ENCODE measurements around the gene MRGPRX1. TPM values are rescaled to one million over a fixed set of nuclear protein-coding genes. Genes with fewer than 3 reads are reported as not detected.

MRGPRX1 gene
- total RNA-seq, 2 experiments from 2014 or later: not detected

- ChIA-PET CTCF (no interaction called here), POLR2A (no interaction called here)
- ATAC-seq (ENCODE audit: poor library complexity): no peak
- TF ChIP-seq CTCF (IDR thresholded peaks at IDR 0.05): no peak
- no peaks in the 10 kb centered on the region for H3K4me1 ChIP-seq (ENCODE audit: insufficient read depth, low read length)
- peaks cover 0 to 6% of the 10 kb centered on the region in 2 experiments for H3K9me3 ChIP-seq (ENCODE audit: control insufficient read depth in 1 of 2, insufficient read depth in 1 of 2, low read length in 2 of 2)
- H3K27me3 Mint-ChIP-seq: peaks cover 21% of the 10 kb centered on the region
- H3K9me3 Mint-ChIP-seq: peaks cover 3% of the 10 kb centered on the region
- H3K36me3 Mint-ChIP-seq (ENCODE audit: low read depth): no peaks in the 10 kb centered on the region
- H3K27me3 ChIP-seq (ENCODE audit: control insufficient read depth in 1 of 2, insufficient read depth in 2 of 2, low read length in 2 of 2): no peaks in the 10 kb centered on the region
- H3K4me3 Mint-ChIP-seq: no peak overlapping the region
- no peaks in the 10 kb centered on the region for H3K4me1 Mint-ChIP-seq (ENCODE audit: low read depth)
- DNase-seq: no peak
- no peaks in the 10 kb centered on the region for H3K36me3 ChIP-seq (ENCODE audit: insufficient read depth, low read length)
- no peak overlapping the region for H3K27ac ChIP-seq (ENCODE audit: low read depth in 1 of 2, low read length in 2 of 2)
- no peak overlapping the region for H3K4me3 ChIP-seq (ENCODE audit: low read length)
- intact Hi-C loops (cut with DNase I, micrococcal nuclease): no loop called here
- H3K27ac Mint-ChIP-seq: no peak overlapping the region
Measured at GRCh38 chr11:18890615-18891014, 48.6 kb downstream of the MRGPRX1 start.

Other genes starting within 250 kb of the MRGPRX1 start
- gene TMEM86A, start 240.6 kb downstream of the MRGPRX1 start, total RNA-seq: 1 to 10 TPM; 8.0 to 8.5 TPM
- 1 to 10 TPM; 4.0 to 5.0 TPM for gene IGSF22, start 213.2 kb downstream of the MRGPRX1 start, total RNA-seq
- gene PTPN5, start 147.6 kb downstream of the MRGPRX1 start, total RNA-seq: not detected
- gene MRGPRX2, start 121.3 kb upstream of the MRGPRX1 start, total RNA-seq: not detected
- 1 to 10 TPM; 3.6 to 6.6 TPM for gene ZDHHC13, start 177.8 kb upstream of the MRGPRX1 start, total RNA-seq

Data from CD4-positive, alpha-beta T cell (primary cell).